Astrocyte (in vitro differentiated cells and primary cell): ENCODE measurements around the gene FBXW7.

ENCODE experiments used
- EZH2 ChIP-seq: IDR thresholded peaks from 2 replicates; pipeline ENCODE4 v1.6.1; 2012; ENCODE audit warnings: mild to moderate bottlenecking, low read length, inconsistent platforms; ENCODE audit not compliant: insufficient read depth
- TF ChIP-seq, protein P1 (sequence below): IDR thresholded peaks from 2 replicates; pipeline ENCODE4 v1.5.1; 2011; ENCODE audit warnings: low read depth, mild to moderate bottlenecking, inconsistent platforms, low read length, moderate library complexity; ENCODE audit not compliant: insufficient read depth

DNA sequence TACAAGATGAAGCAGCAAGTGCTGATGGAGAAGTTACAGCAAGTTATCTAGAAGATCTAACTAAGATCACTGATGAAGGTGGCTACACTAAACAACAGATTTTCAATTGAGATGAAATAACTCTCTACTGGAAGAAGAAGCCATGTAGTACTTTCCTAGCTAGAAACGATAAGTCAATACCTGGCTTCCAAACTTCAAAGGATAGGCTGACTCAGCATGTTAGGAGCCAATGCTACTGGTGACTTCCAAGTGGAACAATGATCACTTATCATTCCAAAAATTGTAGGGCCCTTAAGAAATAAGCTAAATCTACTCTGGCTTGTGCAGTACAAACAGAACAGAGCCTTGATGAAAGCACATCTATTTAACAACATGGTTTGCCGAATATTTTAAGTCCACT is 55.0 kb downstream of the FBXW7 start:
- no peak for TF ChIP-seq EZH2
- TF ChIP-seq, protein P1, sequence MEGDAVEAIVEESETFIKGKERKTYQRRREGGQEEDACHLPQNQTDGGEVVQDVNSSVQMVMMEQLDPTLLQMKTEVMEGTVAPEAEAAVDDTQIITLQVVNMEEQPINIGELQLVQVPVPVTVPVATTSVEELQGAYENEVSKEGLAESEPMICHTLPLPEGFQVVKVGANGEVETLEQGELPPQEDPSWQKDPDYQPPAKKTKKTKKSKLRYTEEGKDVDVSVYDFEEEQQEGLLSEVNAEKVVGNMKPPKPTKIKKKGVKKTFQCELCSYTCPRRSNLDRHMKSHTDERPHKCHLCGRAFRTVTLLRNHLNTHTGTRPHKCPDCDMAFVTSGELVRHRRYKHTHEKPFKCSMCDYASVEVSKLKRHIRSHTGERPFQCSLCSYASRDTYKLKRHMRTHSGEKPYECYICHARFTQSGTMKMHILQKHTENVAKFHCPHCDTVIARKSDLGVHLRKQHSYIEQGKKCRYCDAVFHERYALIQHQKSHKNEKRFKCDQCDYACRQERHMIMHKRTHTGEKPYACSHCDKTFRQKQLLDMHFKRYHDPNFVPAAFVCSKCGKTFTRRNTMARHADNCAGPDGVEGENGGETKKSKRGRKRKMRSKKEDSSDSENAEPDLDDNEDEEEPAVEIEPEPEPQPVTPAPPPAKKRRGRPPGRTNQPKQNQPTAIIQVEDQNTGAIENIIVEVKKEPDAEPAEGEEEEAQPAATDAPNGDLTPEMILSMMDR, result no peak
